HEK293 (cell line): ENCODE measurements around the gene HOMER1.
A peak's percentile ranks its signal among the peaks of the same experiment; 100 is the strongest.

Experiments
- CTCF ChIA-PET: fragments of 350-600 bp; formaldehyde crosslinking; extraction: SDS; loops from one replicate; lab custom pipeline; 2021; ENCODE audit warnings: antibody characterized with exemption; lab: Yijun Ruan, JAX
- POLR2A ChIA-PET: fragments of 300-600 bp; formaldehyde crosslinking; extraction: SDS; loops from one replicate; lab custom pipeline; 2020; ENCODE audit warnings: antibody characterized with exemption, inconsistent platforms; lab: Yijun Ruan, JAX
- H3K27ac ChIP-seq: fragments of 200-500 bp; sonication (Bioruptor generic); 2 replicates; pipeline ENCODE4 v1.5.1; 2014; ENCODE audit warnings: low read depth, low read length, control low read depth, inconsistent platforms; ENCODE audit errors: extremely low read depth
- H3K36me3 ChIP-seq, 2 experiments: fragments of 200-500 bp in 1 of 2; sonication (Bioruptor generic) in 1 of 2; 1 replicate in 1 of 2; 2 replicates in 1 of 2; pipeline ENCODE4 v1.5.1; 2014 to 2017; ENCODE audit warnings: inconsistent platforms in 2 of 2, low read length in 2 of 2; ENCODE audit not compliant: control insufficient read depth in 2 of 2, insufficient read depth in 1 of 2
- H3K4me1 ChIP-seq: fragments of 200-500 bp; sonication (Bioruptor generic); 2 replicates; pipeline ENCODE4 v1.5.1; 2014; ENCODE audit warnings: mild to moderate bottlenecking, low read length, inconsistent platforms; ENCODE audit not compliant: control insufficient read depth, insufficient read depth
- H3K4me3 ChIP-seq: 2 replicates; pipeline ENCODE4 v1.5.1; 2011; ENCODE audit warnings: low read depth, mild to moderate bottlenecking, control low read depth, low read length, moderate library complexity
- H3K9me3 ChIP-seq: fragments of 200-500 bp; sonication (Bioruptor generic); 2 replicates; pipeline ENCODE4 v1.5.1; 2014; ENCODE audit warnings: low read depth, low read length, inconsistent platforms; ENCODE audit not compliant: control insufficient read depth, insufficient read depth
- BCL11B ChIP-seq: fragments of 450-650 bp; formaldehyde crosslinking; IDR thresholded peaks from 2 replicates; pipeline ENCODE4 v1.5.1; 2016; ENCODE audit warnings: low read depth, missing biosample characterization, missing genetic modification characterization
- FEZF1 ChIP-seq: fragments of 450-650 bp; formaldehyde crosslinking; IDR thresholded peaks from 2 replicates; pipeline ENCODE4 v1.5.1; 2016; ENCODE audit warnings: missing biosample characterization, missing genetic modification characterization
- KLF10 ChIP-seq: fragments of 450-650 bp; IDR thresholded peaks from 2 replicates; pipeline ENCODE4 v1.5.1; 2018; ENCODE audit warnings: missing biosample characterization, mild to moderate bottlenecking, missing genetic modification characterization
- MYNN ChIP-seq: fragments of 450-650 bp; formaldehyde crosslinking; IDR thresholded peaks from 2 replicates; pipeline ENCODE4 v1.5.1; 2016; ENCODE audit warnings: missing biosample characterization, missing genetic modification characterization, borderline replicate concordance
- RBAK ChIP-seq: fragments of 450-650 bp; formaldehyde crosslinking; IDR thresholded peaks from 2 replicates; pipeline ENCODE4 v1.5.1; 2016; ENCODE audit warnings: missing biosample characterization, missing genetic modification characterization
- ZNF133 ChIP-seq: fragments of 450-650 bp; formaldehyde crosslinking; IDR thresholded peaks from 2 replicates; pipeline ENCODE4 v1.5.1; 2016; ENCODE audit warnings: missing biosample characterization, missing genetic modification characterization
- ZNF175 ChIP-seq: fragments of 450-650 bp; formaldehyde crosslinking; IDR thresholded peaks from 2 replicates; pipeline ENCODE4 v1.5.1; 2016; ENCODE audit warnings: missing biosample characterization, missing genetic modification characterization
- ZNF184 ChIP-seq: fragments of 450-650 bp; IDR thresholded peaks from 2 replicates; pipeline ENCODE4 v1.5.1; 2018; ENCODE audit warnings: missing biosample characterization, mild to moderate bottlenecking, missing genetic modification characterization
- ZNF221 ChIP-seq: fragments of 450-650 bp; formaldehyde crosslinking; IDR thresholded peaks from 2 replicates; pipeline ENCODE4 v1.5.1; 2017; ENCODE audit warnings: missing biosample characterization, missing genetic modification characterization, borderline replicate concordance
- ZNF239 ChIP-seq: fragments of 450-650 bp; formaldehyde crosslinking; IDR thresholded peaks from 2 replicates; pipeline ENCODE4 v1.5.1; 2016; ENCODE audit warnings: missing biosample characterization, missing genetic modification characterization
- ZNF248 ChIP-seq: fragments of 450-650 bp; formaldehyde crosslinking; IDR thresholded peaks from 2 replicates; pipeline ENCODE4 v1.5.1; 2017; ENCODE audit warnings: missing biosample characterization, missing genetic modification characterization
- ZNF311 ChIP-seq: fragments of 450-650 bp; formaldehyde crosslinking; IDR thresholded peaks from 2 replicates; pipeline ENCODE4 v1.5.1; 2017; ENCODE audit warnings: missing biosample characterization, missing genetic modification characterization, borderline replicate concordance
- ZNF335 ChIP-seq: fragments of 450-650 bp; formaldehyde crosslinking; conservative IDR thresholded peaks from 2 replicates; pipeline ENCODE4 v1.5.1; 2016; ENCODE audit warnings: missing biosample characterization, missing genetic modification characterization
- ZNF366 ChIP-seq: fragments of 450-650 bp; formaldehyde crosslinking; conservative IDR thresholded peaks from 2 replicates; pipeline ENCODE4 v1.5.1; 2016; ENCODE audit warnings: missing biosample characterization, missing genetic modification characterization
- ZNF549 ChIP-seq: fragments of 450-650 bp; IDR thresholded peaks from 2 replicates; pipeline ENCODE4 v1.5.1; 2018; ENCODE audit warnings: missing biosample characterization, missing genetic modification characterization, mild to moderate bottlenecking, inconsistent platforms, moderate library complexity
- ZNF621 ChIP-seq: fragments of 450-650 bp; formaldehyde crosslinking; IDR thresholded peaks from 2 replicates; pipeline ENCODE4 v1.5.1; 2017; ENCODE audit warnings: missing biosample characterization, missing genetic modification characterization
- TF ChIP-seq, protein P1 (sequence below): fragments of 450-650 bp; formaldehyde crosslinking; IDR thresholded peaks from 2 replicates; pipeline ENCODE4 v1.5.1; 2016; ENCODE audit warnings: missing biosample characterization, missing genetic modification characterization
- TF ChIP-seq, protein P2 (sequence below): fragments of 450-650 bp; formaldehyde crosslinking; IDR thresholded peaks from 2 replicates; pipeline ENCODE4 v1.5.1; 2016; ENCODE audit warnings: missing biosample characterization, missing genetic modification characterization, low read depth
- TF ChIP-seq, protein P3 (sequence below): fragments of 450-650 bp; formaldehyde crosslinking; IDR thresholded peaks from 2 replicates; pipeline ENCODE4 v1.5.1; 2016; ENCODE audit warnings: missing biosample characterization, missing genetic modification characterization

HOMER1 gene

DNA sequence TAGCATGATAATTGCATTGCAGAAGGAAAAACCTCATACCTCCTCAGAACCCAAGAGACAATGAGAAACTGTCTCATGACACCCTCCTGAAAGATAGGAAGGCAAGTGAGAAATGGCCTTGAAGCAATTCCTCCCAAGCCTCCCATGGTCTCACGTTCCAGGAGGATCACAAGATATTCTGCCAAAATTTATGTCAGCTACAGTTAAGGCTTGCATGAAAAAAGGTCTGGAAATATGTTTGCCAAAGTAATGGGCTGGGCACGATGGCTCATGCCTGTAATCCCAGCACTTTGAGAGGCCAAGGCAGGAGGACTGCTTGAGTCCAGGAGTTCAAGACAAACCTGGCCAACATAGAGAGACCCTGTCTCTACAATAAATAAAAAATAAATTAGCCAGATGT lies 12.6 kb upstream of the HOMER1 start:
- H3K9me3 ChIP-seq: no peaks in the 10 kb centered on the region
- TF ChIP-seq, protein P1, sequence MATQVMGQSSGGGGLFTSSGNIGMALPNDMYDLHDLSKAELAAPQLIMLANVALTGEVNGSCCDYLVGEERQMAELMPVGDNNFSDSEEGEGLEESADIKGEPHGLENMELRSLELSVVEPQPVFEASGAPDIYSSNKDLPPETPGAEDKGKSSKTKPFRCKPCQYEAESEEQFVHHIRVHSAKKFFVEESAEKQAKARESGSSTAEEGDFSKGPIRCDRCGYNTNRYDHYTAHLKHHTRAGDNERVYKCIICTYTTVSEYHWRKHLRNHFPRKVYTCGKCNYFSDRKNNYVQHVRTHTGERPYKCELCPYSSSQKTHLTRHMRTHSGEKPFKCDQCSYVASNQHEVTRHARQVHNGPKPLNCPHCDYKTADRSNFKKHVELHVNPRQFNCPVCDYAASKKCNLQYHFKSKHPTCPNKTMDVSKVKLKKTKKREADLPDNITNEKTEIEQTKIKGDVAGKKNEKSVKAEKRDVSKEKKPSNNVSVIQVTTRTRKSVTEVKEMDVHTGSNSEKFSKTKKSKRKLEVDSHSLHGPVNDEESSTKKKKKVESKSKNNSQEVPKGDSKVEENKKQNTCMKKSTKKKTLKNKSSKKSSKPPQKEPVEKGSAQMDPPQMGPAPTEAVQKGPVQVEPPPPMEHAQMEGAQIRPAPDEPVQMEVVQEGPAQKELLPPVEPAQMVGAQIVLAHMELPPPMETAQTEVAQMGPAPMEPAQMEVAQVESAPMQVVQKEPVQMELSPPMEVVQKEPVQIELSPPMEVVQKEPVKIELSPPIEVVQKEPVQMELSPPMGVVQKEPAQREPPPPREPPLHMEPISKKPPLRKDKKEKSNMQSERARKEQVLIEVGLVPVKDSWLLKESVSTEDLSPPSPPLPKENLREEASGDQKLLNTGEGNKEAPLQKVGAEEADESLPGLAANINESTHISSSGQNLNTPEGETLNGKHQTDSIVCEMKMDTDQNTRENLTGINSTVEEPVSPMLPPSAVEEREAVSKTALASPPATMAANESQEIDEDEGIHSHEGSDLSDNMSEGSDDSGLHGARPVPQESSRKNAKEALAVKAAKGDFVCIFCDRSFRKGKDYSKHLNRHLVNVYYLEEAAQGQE (tag by site-specific recombination): no peak
- TF ChIP-seq KLF10 (tag by site-specific recombination) (no peak), ZNF366 (tag by site-specific recombination) (no peak)
- H3K4me1 ChIP-seq: no peaks in the 10 kb centered on the region
- no peak overlapping the region for H3K4me3 ChIP-seq
- no peaks in the 10 kb centered on the region for H3K36me3 ChIP-seq
- POLR2A ChIA-PET: no interaction called here
- CTCF ChIA-PET: no interaction called here
- no peak overlapping the region for H3K27ac ChIP-seq

DNA sequence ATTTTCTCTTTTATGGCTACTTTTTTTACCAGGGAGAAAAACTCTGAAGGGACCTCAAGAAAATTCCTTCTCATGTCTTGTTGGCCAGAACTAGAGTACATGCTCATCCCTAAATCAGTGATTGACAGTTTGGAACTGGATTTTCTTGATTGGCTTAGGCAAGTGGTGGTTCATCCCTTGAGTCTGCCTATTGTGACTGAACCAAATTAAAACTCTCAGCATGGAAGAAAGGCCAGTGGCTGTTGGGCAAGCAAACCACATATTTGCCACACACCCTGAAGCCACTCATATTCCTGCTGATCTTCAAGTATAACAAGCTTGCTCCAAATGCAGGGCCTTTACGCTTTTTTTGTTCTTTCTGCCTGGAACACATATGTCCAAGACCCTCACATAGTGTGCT lies 7.2 kb upstream of the HOMER1 start:
- Histone ChIP-seq H3K9me3 (no peaks in the 10 kb centered on the region), H3K4me1 (no peaks in the 10 kb centered on the region), H3K27ac (no peak overlapping the region), H3K36me3 (no peaks in the 10 kb centered on the region), H3K4me3 (no peak overlapping the region)
- ChIA-PET POLR2A (no interaction called here), CTCF (no interaction called here)
- TF ChIP-seq ZNF549 (tag by site-specific recombination): no peak
- TF ChIP-seq FEZF1 (tag by site-specific recombination): no peak
- no peak for TF ChIP-seq ZNF621 (tag by site-specific recombination)

DNA sequence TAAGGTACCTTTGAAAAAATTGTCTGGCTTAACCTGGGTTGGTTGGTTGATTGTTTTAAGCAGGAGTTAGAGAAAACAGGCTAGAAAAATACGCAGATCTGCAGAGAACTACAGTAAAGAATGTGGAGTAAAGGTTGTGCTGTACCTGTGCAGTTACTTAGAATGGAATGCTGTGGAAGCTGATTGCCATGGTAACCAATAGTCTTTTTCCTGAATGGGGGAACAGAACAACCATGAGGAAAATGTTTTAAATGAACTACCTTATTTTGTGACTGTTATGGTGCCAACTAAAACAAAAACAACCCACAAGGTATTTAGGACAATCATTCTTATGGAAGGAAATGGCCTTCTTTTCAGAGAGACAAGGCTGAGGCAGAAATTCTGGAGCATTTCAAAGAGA lies 4.8 kb upstream of the HOMER1 start:
- CTCF ChIA-PET: interaction anchor here (0.6 kb wide), 1 partner anchor 130 kb away, joined by 9 read pairs; no protein-coding TSS in a partner anchor
- 0 out of 2 replicates have a peak, but pooled peaks have one; percentile 13 for TF ChIP-seq ZNF335 (tag by site-specific recombination)
- TF ChIP-seq ZNF248 (tag by site-specific recombination): no peak
- TF ChIP-seq RBAK (tag by site-specific recombination): no peak
- POLR2A ChIA-PET: no interaction called here
- Histone ChIP-seq H3K4me3 (no peak overlapping the region), H3K9me3 (no peaks in the 10 kb centered on the region), H3K4me1 (no peaks in the 10 kb centered on the region), H3K36me3 (no peaks in the 10 kb centered on the region), H3K27ac (no peak overlapping the region)

DNA sequence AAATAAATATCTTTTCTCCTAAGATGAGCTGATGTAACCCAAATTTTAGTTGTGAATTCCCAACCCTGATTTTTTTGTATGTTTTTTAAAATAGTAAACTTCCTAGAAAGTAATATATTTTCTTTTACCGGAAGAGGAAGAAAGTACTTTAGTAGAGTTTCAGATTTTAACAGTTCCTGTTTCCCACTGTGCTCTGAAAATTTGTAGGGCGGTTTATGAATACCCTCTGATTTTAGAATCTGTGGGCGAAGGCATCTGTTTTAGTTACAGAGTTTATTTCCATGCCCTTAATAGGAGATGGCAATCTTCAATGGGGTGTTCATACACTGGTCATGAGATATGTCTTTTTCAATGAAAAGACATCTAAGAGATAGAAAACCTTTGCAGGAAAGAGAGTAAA lies 3.7 kb upstream of the HOMER1 start:
- Histone ChIP-seq H3K4me3 (no peak overlapping the region), H3K9me3 (no peaks in the 10 kb centered on the region), H3K36me3 (no peaks in the 10 kb centered on the region), H3K4me1 (no peaks in the 10 kb centered on the region), H3K27ac (no peak overlapping the region)
- CTCF ChIA-PET: interaction anchor here (1.2 kb wide), 1 partner anchor 11 kb away, joined by 3 read pairs; no protein-coding TSS in a partner anchor
- POLR2A ChIA-PET: no interaction called here
- TF ChIP-seq, protein P2, sequence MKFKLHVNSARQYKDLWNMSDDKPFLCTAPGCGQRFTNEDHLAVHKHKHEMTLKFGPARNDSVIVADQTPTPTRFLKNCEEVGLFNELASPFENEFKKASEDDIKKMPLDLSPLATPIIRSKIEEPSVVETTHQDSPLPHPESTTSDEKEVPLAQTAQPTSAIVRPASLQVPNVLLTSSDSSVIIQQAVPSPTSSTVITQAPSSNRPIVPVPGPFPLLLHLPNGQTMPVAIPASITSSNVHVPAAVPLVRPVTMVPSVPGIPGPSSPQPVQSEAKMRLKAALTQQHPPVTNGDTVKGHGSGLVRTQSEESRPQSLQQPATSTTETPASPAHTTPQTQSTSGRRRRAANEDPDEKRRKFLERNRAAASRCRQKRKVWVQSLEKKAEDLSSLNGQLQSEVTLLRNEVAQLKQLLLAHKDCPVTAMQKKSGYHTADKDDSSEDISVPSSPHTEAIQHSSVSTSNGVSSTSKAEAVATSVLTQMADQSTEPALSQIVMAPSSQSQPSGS (tag by site-specific recombination): no peak
- TF ChIP-seq ZNF184 (tag by site-specific recombination) (no peak), BCL11B (tag by site-specific recombination) (no peak), RBAK (tag by site-specific recombination) (no peak), ZNF239 (tag by site-specific recombination) (no peak), ZNF133 (tag by site-specific recombination) (no peak), ZNF221 (tag by site-specific recombination) (no peak), ZNF175 (tag by site-specific recombination) (no peak), ZNF311 (tag by site-specific recombination) (no peak), MYNN (tag by site-specific recombination) (no peak)
- TF ChIP-seq, protein P3, sequence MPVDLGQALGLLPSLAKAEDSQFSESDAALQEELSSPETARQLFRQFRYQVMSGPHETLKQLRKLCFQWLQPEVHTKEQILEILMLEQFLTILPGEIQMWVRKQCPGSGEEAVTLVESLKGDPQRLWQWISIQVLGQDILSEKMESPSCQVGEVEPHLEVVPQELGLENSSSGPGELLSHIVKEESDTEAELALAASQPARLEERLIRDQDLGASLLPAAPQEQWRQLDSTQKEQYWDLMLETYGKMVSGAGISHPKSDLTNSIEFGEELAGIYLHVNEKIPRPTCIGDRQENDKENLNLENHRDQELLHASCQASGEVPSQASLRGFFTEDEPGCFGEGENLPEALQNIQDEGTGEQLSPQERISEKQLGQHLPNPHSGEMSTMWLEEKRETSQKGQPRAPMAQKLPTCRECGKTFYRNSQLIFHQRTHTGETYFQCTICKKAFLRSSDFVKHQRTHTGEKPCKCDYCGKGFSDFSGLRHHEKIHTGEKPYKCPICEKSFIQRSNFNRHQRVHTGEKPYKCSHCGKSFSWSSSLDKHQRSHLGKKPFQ (tag by site-specific recombination): no peak
